NB4 (cell line): Measurements from ENCODE around the gene SFI1.

Source experiments
- DNase-seq: peaks from one replicate; pipeline ENCODE4 v3.0.0; 2010; ENCODE audit warnings: low read depth
- H3K4me3 ChIP-seq: one replicate; pipeline ENCODE4 v1.5.1; 2011; ENCODE audit warnings: mild to moderate bottlenecking, low read depth, low read length, moderate library complexity
- MYC ChIP-seq: IDR thresholded peaks from 2 replicates; pipeline ENCODE4 v1.6.1; 2011; ENCODE audit warnings: low read depth, low read length
- POLR2A ChIP-seq: IDR thresholded peaks from 2 replicates; pipeline ENCODE4 v1.6.1; 2011; ENCODE audit warnings: mild to moderate bottlenecking; ENCODE audit not compliant: insufficient read length; ENCODE audit errors: extremely low read depth
- TF ChIP-seq, protein P1 (sequence below): IDR thresholded peaks from one replicate; pipeline ENCODE4 v1.5.1; 2012; ENCODE audit warnings: low read depth, low read length
- TF ChIP-seq, protein P2 (sequence below): IDR thresholded peaks from 2 replicates; pipeline ENCODE4 v1.6.1; 2011; ENCODE audit warnings: low read depth, low read length

Gene SFI1

DNA sequence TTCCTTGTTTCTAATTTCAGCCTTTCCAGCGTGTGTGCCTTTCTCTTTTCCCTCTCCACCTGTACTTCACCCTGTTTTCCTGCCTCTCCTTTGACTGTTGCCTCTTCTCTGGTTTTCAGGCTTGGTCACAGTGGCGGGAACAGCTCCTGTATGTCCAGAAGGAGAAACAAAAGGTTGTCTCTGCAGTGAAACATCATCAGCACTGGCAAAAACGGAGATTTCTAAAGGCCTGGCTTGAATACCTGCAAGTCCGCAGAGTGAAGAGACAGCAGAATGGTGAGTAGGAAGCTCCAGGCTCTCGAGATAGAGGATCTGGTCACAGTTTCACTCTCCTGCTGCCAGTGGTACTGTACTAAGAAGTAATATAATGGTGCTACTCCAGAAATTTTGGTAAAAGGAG, 76.6 kb downstream of the SFI1 start:
- DNase-seq: no peak
- TF ChIP-seq MYC (no peak), POLR2A (no peak)
- TF ChIP-seq, protein P1, sequence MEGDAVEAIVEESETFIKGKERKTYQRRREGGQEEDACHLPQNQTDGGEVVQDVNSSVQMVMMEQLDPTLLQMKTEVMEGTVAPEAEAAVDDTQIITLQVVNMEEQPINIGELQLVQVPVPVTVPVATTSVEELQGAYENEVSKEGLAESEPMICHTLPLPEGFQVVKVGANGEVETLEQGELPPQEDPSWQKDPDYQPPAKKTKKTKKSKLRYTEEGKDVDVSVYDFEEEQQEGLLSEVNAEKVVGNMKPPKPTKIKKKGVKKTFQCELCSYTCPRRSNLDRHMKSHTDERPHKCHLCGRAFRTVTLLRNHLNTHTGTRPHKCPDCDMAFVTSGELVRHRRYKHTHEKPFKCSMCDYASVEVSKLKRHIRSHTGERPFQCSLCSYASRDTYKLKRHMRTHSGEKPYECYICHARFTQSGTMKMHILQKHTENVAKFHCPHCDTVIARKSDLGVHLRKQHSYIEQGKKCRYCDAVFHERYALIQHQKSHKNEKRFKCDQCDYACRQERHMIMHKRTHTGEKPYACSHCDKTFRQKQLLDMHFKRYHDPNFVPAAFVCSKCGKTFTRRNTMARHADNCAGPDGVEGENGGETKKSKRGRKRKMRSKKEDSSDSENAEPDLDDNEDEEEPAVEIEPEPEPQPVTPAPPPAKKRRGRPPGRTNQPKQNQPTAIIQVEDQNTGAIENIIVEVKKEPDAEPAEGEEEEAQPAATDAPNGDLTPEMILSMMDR: no peak
- TF ChIP-seq, protein P2, sequence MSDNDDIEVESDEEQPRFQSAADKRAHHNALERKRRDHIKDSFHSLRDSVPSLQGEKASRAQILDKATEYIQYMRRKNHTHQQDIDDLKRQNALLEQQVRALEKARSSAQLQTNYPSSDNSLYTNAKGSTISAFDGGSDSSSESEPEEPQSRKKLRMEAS: no peak
- no peak overlapping the region for H3K4me3 ChIP-seq

GRCh38 chr22:31574055-31574670, 77.8 kb downstream of the SFI1 start:
- no peak for TF ChIP-seq MYC
- TF ChIP-seq, protein P2: no peak
- TF ChIP-seq, protein P1: no peak
- no peak for TF ChIP-seq POLR2A
- DNase-seq: no peak
- no peak overlapping the region for H3K4me3 ChIP-seq

- H3K4me3 ChIP-seq: no peak overlapping the region
- TF ChIP-seq, protein P1: no peak
- TF ChIP-seq POLR2A (no peak), MYC (no peak)
- TF ChIP-seq, protein P2: no peak
- DNase-seq: no peak
Measured at GRCh38 chr22:31575190-31575589, 78.9 kb downstream of the SFI1 start.

DNA sequence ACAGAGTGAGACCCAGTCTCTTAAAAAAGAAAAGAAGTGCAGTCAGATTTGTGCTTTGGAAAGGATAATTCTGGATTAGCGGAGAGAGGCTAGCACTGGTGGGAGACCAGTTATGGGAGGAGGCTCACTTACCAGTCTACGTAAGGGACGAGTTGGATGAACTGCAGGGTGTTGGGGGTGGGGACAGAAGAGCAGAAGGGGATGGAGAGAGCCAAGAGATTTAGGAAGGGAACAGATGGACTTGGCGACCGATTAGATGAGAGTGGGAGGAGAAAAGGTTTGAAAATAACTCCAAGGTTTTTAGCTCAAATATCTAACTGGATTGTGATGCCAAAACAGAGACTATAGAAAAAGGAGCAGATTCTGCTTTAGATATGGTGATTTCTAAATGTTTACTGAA, 81.4 kb downstream of the SFI1 start:
- no peak overlapping the region for H3K4me3 ChIP-seq
- TF ChIP-seq MYC (no peak), POLR2A (no peak)
- TF ChIP-seq, protein P1: no peak
- TF ChIP-seq, protein P2: no peak
- no peak for DNase-seq

- DNase-seq: no peak
- H3K4me3 ChIP-seq: no peak overlapping the region
- TF ChIP-seq, protein P1: no peak
- TF ChIP-seq MYC: no peak
- TF ChIP-seq, protein P2: no peak
- TF ChIP-seq POLR2A: no peak
Measured at GRCh38 chr22:31578171-31578570, 81.8 kb downstream of the SFI1 start.

- no peak for DNase-seq
- no peak overlapping the region for H3K4me3 ChIP-seq
- no peak for TF ChIP-seq MYC
- TF ChIP-seq POLR2A: no peak
- TF ChIP-seq, protein P2: no peak
Measured at GRCh38 chr22:31579835-31580242, 83.5 kb downstream of the SFI1 start.
